H9 (cell line): Measurements from ENCODE around the gene MCM10. TPM values are rescaled to one million over a fixed set of nuclear protein-coding genes. Genes with fewer than 3 reads are reported as not detected.

Experiments used
- DNase-seq: peaks from one replicate; pipeline ENCODE4 v3.0.0-alpha.2; 2017
- H2AFZ ChIP-seq: one replicate; pipeline ENCODE4 v1.6.1; 2013; ENCODE audit warnings: mild to moderate bottlenecking, low read length, control low read depth, moderate library complexity
- H2AK5ac ChIP-seq: 2 replicates; pipeline ENCODE4 v1.6.1; 2013; ENCODE audit warnings: low read length, control low read depth, mixed read lengths; ENCODE audit not compliant: insufficient read length
- H2BK120ac ChIP-seq: one replicate; pipeline ENCODE4 v1.6.1; 2013; ENCODE audit warnings: low read depth, mild to moderate bottlenecking, low read length, control low read depth, inconsistent platforms; ENCODE audit not compliant: poor library complexity, severe bottlenecking
- H2BK12ac ChIP-seq: 2 replicates; pipeline ENCODE4 v1.6.1; 2013; ENCODE audit warnings: low read length, control low read depth, mixed read lengths, low read depth; ENCODE audit not compliant: insufficient read length
- H2BK15ac ChIP-seq: 2 replicates; pipeline ENCODE4 v1.6.1; 2013; ENCODE audit warnings: low read depth, low read length, control low read depth
- H2BK20ac ChIP-seq: one replicate; pipeline ENCODE4 v1.6.1; 2013; ENCODE audit warnings: low read depth, mild to moderate bottlenecking, low read length, control low read depth, inconsistent platforms; ENCODE audit not compliant: poor library complexity, severe bottlenecking
- H2BK5ac ChIP-seq: 2 replicates; pipeline ENCODE4 v1.6.1; 2013; ENCODE audit warnings: low read length, control low read depth, mixed read lengths; ENCODE audit not compliant: insufficient read length
- H3K14ac ChIP-seq: 2 replicates; pipeline ENCODE4 v1.6.1; 2013; ENCODE audit warnings: low read length, control low read depth; ENCODE audit not compliant: insufficient read depth
- H3K18ac ChIP-seq: 2 replicates; pipeline ENCODE4 v1.6.1; 2013; ENCODE audit warnings: low read depth, mild to moderate bottlenecking, mixed read lengths, low read length, control low read depth; ENCODE audit not compliant: insufficient read length
- H3K23ac ChIP-seq: 2 replicates; pipeline ENCODE4 v1.6.1; 2013; ENCODE audit warnings: low read length, control low read depth, mixed read lengths, low read depth; ENCODE audit not compliant: insufficient read length
- H3K23me2 ChIP-seq: 2 replicates; pipeline ENCODE4 v1.6.1; 2013; ENCODE audit warnings: low read depth, mild to moderate bottlenecking, mixed read lengths, low read length, control low read depth; ENCODE audit not compliant: insufficient read length, poor library complexity, severe bottlenecking
- H3K27ac ChIP-seq: 2 replicates; pipeline ENCODE4 v1.5.1; 2013; ENCODE audit warnings: low read length, control low read depth, mixed read lengths, low read depth; ENCODE audit not compliant: insufficient read length
- H3K27me3 ChIP-seq: 2 replicates; pipeline ENCODE4 v1.6.1; 2013; ENCODE audit warnings: low read length, control low read depth, inconsistent platforms; ENCODE audit not compliant: insufficient read depth
- H3K4ac ChIP-seq: 2 replicates; pipeline ENCODE4 v1.6.1; 2013; ENCODE audit warnings: low read depth, mild to moderate bottlenecking, control low read depth, inconsistent platforms, low read length, moderate library complexity
- H3K4me1 ChIP-seq: 2 replicates; pipeline ENCODE4 v1.6.1; 2013; ENCODE audit warnings: low read length, control low read depth, inconsistent platforms; ENCODE audit not compliant: insufficient read depth
- H3K4me2 ChIP-seq: 2 replicates; pipeline ENCODE4 v1.6.1; 2013; ENCODE audit warnings: low read length, control low read depth, mixed read lengths; ENCODE audit not compliant: insufficient read length, insufficient read depth
- H3K56ac ChIP-seq: 2 replicates; pipeline ENCODE4 v1.6.1; 2013; ENCODE audit warnings: low read depth, mild to moderate bottlenecking, mixed read lengths, low read length, control low read depth; ENCODE audit not compliant: insufficient read length
- H3K79me1 ChIP-seq: 2 replicates; pipeline ENCODE4 v1.6.1; 2013; ENCODE audit warnings: low read depth, mild to moderate bottlenecking, moderate library complexity, low read length, control low read depth, inconsistent platforms; ENCODE audit not compliant: insufficient read depth, poor library complexity, severe bottlenecking
- H3K79me2 ChIP-seq: 2 replicates; pipeline ENCODE4 v1.6.1; 2013; ENCODE audit warnings: low read length, control low read depth, inconsistent platforms; ENCODE audit not compliant: insufficient read depth
- H3K9ac ChIP-seq: 2 replicates; pipeline ENCODE4 v1.6.1; 2013; ENCODE audit warnings: low read length, control low read depth, mixed read lengths; ENCODE audit not compliant: insufficient read length; ENCODE audit errors: extremely low read depth
- H3K9me3 ChIP-seq: one replicate; pipeline ENCODE4 v1.6.1; 2013; ENCODE audit warnings: low read depth, low read length, inconsistent platforms; ENCODE audit not compliant: control insufficient read depth
- H3T11ph ChIP-seq: one replicate; pipeline ENCODE4 v1.6.1; 2013; ENCODE audit warnings: mild to moderate bottlenecking, low read length, control low read depth, inconsistent platforms
- H4K20me1 ChIP-seq: one replicate; pipeline ENCODE4 v1.6.1; 2013; ENCODE audit not compliant: control insufficient read depth, insufficient read length, insufficient read depth
- H4K5ac ChIP-seq: 2 replicates; pipeline ENCODE4 v1.6.1; 2013; ENCODE audit warnings: low read depth, mild to moderate bottlenecking, mixed read lengths, low read length, control low read depth; ENCODE audit not compliant: insufficient read length
- H4K8ac ChIP-seq: replicated peaks from 2 replicates; pipeline ENCODE4 v1.6.1; 2013; ENCODE audit warnings: low read length, control low read depth, mixed read lengths, low read depth; ENCODE audit not compliant: insufficient read length
- H4K91ac ChIP-seq: 2 replicates; pipeline ENCODE4 v1.6.1; 2013; ENCODE audit warnings: low read depth, mild to moderate bottlenecking, moderate library complexity, mixed read lengths, low read length, control low read depth; ENCODE audit not compliant: insufficient read length
- H3K27ac Mint-ChIP-seq, 3 experiments: 2 replicates in 2 of 3; 3 replicates in 1 of 3; pipeline ENCODE4 v1.8.0; 2020 to 2021; ENCODE audit warnings: mixed read lengths in 3 of 3, mild to moderate bottlenecking in 1 of 3, moderate library complexity in 1 of 3
- H3K27me3 Mint-ChIP-seq: 2 replicates; pipeline ENCODE4 v1.8.0; 2021; ENCODE audit warnings: low read depth, mild to moderate bottlenecking, moderate library complexity, mixed read lengths
- H3K36me3 Mint-ChIP-seq, 3 experiments: 2 replicates in 2 of 3; 3 replicates in 1 of 3; pipeline ENCODE4 v1.8.0; 2020 to 2021; ENCODE audit warnings: low read depth in 3 of 3, mixed read lengths in 3 of 3; ENCODE audit not compliant: insufficient read depth in 1 of 3
- H3K4me1 Mint-ChIP-seq, 2 experiments: 2 replicates each; pipeline ENCODE4 v1.8.0; 2020; ENCODE audit warnings: mixed read lengths in 2 of 2
- H3K4me3 Mint-ChIP-seq, 2 experiments: 2 replicates in 1 of 2; 3 replicates in 1 of 2; pipeline ENCODE4 v1.8.0; 2020 to 2021; ENCODE audit warnings: mild to moderate bottlenecking in 2 of 2, mixed read lengths in 2 of 2, moderate library complexity in 1 of 2
- H3K9me3 Mint-ChIP-seq, 2 experiments: 2 replicates in 1 of 2; 3 replicates in 1 of 2; pipeline ENCODE4 v1.8.0; 2020; ENCODE audit warnings: mild to moderate bottlenecking in 2 of 2, mixed read lengths in 2 of 2, moderate library complexity in 1 of 2
- CTCF ChIP-seq: fragments of 200-600 bp; sonication (generic); conservative IDR thresholded peaks from 3 replicates; pipeline ENCODE4 v1.8.0; 2021; ENCODE audit warnings: antibody characterized with exemption, mild to moderate bottlenecking
- WGBS: extraction: QIAGEN DNeasy Blood & Tissue Kit; methylation state at CpG from one replicate; pipeline ENCODE4 v1.1.7; 2013; ENCODE audit warnings: missing lambda C conversion rate, low lambda C conversion rate, mixed read lengths; ENCODE audit not compliant: insufficient read length; ENCODE audit errors: extremely low coverage; 5-methylcytosine and 5-hydroxymethylcytosine counted together
- total RNA-seq: library from RNA; stranded (reverse); gene quantifications from 2 replicates; pipeline ENCODE4 v1.2.1, GENCODE V29; 2021

MCM10 gene
- total RNA-seq, 1 experiment from 2014 or later: 67.4 TPM

DNA sequence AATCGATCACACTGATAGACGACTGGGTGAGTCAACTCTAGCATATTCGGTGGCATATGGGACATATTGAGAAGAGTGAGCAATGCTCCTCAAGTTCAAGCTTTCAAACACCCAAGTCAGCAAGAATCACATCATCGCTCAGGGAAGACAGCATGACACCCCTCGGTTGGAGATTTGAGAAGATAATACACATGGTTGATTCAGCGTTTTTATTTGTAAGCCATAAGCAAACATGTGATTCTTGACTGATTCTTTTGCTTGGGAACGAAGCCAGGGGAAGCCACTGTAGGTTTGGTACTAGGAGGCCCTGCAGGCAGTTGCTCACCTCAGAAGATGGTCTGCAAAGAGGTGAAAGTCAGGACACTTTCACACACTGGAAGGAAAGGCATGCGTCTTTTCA is 60.2 kb downstream of the MCM10 start:
- Histone ChIP-seq H3K4ac (no peak overlapping the region), H3K4me2 (no peak overlapping the region), H3T11ph (no peak overlapping the region), H2AFZ (no peak overlapping the region), H3K23ac (no peak overlapping the region), H4K8ac (no peak overlapping the region), H3K27ac (no peak overlapping the region), H3K56ac (no peak overlapping the region), H2BK20ac (no peak overlapping the region), H3K4me1 (peaks cover 3% of the 10 kb centered on the region; the same call in 1 of the 2 replicates), H3K79me1 (no peaks in the 10 kb centered on the region), H4K91ac (no peak overlapping the region), H3K9ac (no peak overlapping the region), H3K27me3 (no peaks in the 10 kb centered on the region), H3K23me2 (no peaks in the 10 kb centered on the region), H2BK15ac (no peak overlapping the region), H2BK12ac (no peak overlapping the region), H3K79me2 (no peaks in the 10 kb centered on the region), H2BK120ac (no peak overlapping the region), H2AK5ac (no peak overlapping the region), H3K9me3 (no peaks in the 10 kb centered on the region), H2BK5ac (no peak overlapping the region), H4K5ac (no peak overlapping the region), H3K18ac (no peak overlapping the region), H4K20me1 (no peaks in the 10 kb centered on the region), H3K14ac (no peak overlapping the region)
- Mint-ChIP-seq H3K36me3 (no peaks in the 10 kb centered on the region), H3K9me3 (no peaks in the 10 kb centered on the region; a peak in 1 of 5 replicates), H3K4me3 (no peak overlapping the region), H3K4me1 (peaks cover 8 to 12% of the 10 kb centered on the region in 2 experiments), H3K27me3 (no peaks in the 10 kb centered on the region; the same call in 1 of the 2 replicates), H3K27ac (no peak overlapping the region)
- no CpG with 5 or more reads among the region's 8 CpGs for WGBS
- no peak for TF ChIP-seq CTCF
- no peak for DNase-seq
